Hepatocyte (in vitro differentiated cells): ENCODE data around the gene S100A5. TPM values are rescaled to one million over a fixed set of nuclear protein-coding genes. Genes with fewer than 3 reads are reported as not detected.

Experiments
- DNase-seq: peaks from one replicate; pipeline ENCODE4 v3.0.0-alpha.2; 2016; ENCODE audit warnings: low spot score
- H2AFZ ChIP-seq: fragments of 200-600 bp; sonication (generic); 2 replicates; pipeline ENCODE4 v1.6.0; 2016; ENCODE audit warnings: antibody characterized with exemption, mild to moderate bottlenecking
- H3K27ac ChIP-seq: fragments of 200-600 bp; sonication (generic); 2 replicates; pipeline ENCODE4 v1.5.1; 2016; ENCODE audit warnings: mild to moderate bottlenecking
- H3K27me3 ChIP-seq: fragments of 200-600 bp; sonication (generic); 2 replicates; pipeline ENCODE4 v1.6.1; 2016
- H3K36me3 ChIP-seq: fragments of 200-600 bp; sonication (generic); replicated peaks from 2 replicates; pipeline ENCODE4 v1.5.1; 2016; ENCODE audit warnings: low read depth; ENCODE audit not compliant: insufficient read depth
- H3K4me1 ChIP-seq: fragments of 200-600 bp; sonication (generic); 2 replicates; pipeline ENCODE4 v1.5.1; 2016; ENCODE audit warnings: mild to moderate bottlenecking, moderate library complexity; ENCODE audit not compliant: insufficient read depth
- H3K4me2 ChIP-seq: fragments of 200-600 bp; sonication (generic); 2 replicates; pipeline ENCODE4 v1.6.0; 2016
- H3K4me3 ChIP-seq: fragments of 200-600 bp; sonication (generic); 2 replicates; pipeline ENCODE4 v1.5.1; 2016; ENCODE audit warnings: mild to moderate bottlenecking
- H3K79me2 ChIP-seq: fragments of 200-600 bp; sonication (generic); 2 replicates; pipeline ENCODE4 v1.6.0; 2017; ENCODE audit warnings: mild to moderate bottlenecking
- H3K9me2 ChIP-seq: fragments of 200-600 bp; sonication (generic); replicated peaks from 2 replicates; pipeline ENCODE4 v1.6.0; 2017; ENCODE audit warnings: mild to moderate bottlenecking; ENCODE audit not compliant: insufficient read depth
- H3K9me3 ChIP-seq: fragments of 200-600 bp; sonication (generic); 2 replicates; pipeline ENCODE4 v1.5.1; 2016; ENCODE audit warnings: low read depth, mild to moderate bottlenecking
- H4K20me1 ChIP-seq: fragments of 200-600 bp; sonication (generic); 2 replicates; pipeline ENCODE4 v1.6.0; 2016; ENCODE audit warnings: mild to moderate bottlenecking; ENCODE audit not compliant: insufficient read depth, poor library complexity, severe bottlenecking
- EZH2 ChIP-seq: fragments of 200-600 bp; sonication (generic); IDR thresholded peaks from 2 replicates; pipeline ENCODE4 v1.6.1; 2016; ENCODE audit warnings: antibody characterized with exemption, mild to moderate bottlenecking, borderline replicate concordance
- EZH2phosphoT487 ChIP-seq: fragments of 200-600 bp; sonication (generic); IDR thresholded peaks from one replicate; pipeline ENCODE4 v1.6.1; 2018; ENCODE audit warnings: antibody characterized with exemption, mild to moderate bottlenecking, low read depth, moderate library complexity; ENCODE audit not compliant: unreplicated experiment, severe bottlenecking
- WGBS: methylation state at CpG from one replicate; pipeline ENCODE4 v1.1.6; 2016; ENCODE audit warnings: low lambda C conversion rate; ENCODE audit errors: missing lambda C conversion rate; 5-methylcytosine and 5-hydroxymethylcytosine counted together
- polyA plus RNA-seq: library from polyadenylated mRNA; unstranded; fragments of >200 nt; fragmentation: Nextera tagmentation; extraction: Ambion mirVana; gene quantifications from 2 replicates; pipeline ENCODE4 v1.2.1, GENCODE V29; 2016
- total RNA-seq: library from RNA; depleted of rRNA; stranded (reverse); fragments of >200 nt; gene quantifications from 2 replicates; pipeline ENCODE4 v1.2.3, GENCODE V29; 2014
- TF ChIP-seq, protein P1 (sequence below): fragments of 200-600 bp; sonication (generic); IDR thresholded peaks from 2 replicates; pipeline ENCODE4 v1.5.1; 2016; ENCODE audit warnings: antibody characterized with exemption, mild to moderate bottlenecking; ENCODE audit not compliant: poor library complexity

S100A5 gene
- total and polyA plus RNA-seq, 2 experiments from 2014 or later: 0.54 TPM; not detected in 1

DNA sequence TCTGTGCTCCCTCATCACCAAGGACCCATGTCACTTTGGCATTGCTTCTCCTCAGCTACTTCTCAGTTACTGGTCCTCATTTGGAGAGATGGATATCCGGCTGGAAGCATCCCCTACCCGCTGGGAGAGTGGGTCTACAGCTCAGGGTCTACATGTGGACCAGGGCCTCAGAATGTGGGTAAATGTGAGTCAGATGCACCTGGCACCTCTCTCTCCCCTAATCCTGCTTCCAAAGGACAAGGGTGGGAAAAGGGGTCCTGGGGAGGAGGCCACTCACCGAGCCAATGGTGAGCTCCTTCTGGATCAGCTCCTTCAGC lies 5.9 kb downstream of the S100A5 start:
- peaks cover 43% of the 10 kb centered on the region for H3K4me1 ChIP-seq
- no peak overlapping the region for H3K4me3 ChIP-seq
- peak overlapping the region; percentile 87 for H3K4me2 ChIP-seq
- no peak for TF ChIP-seq EZH2phosphoT487
- TF ChIP-seq EZH2: no peak
- TF ChIP-seq, protein P1, sequence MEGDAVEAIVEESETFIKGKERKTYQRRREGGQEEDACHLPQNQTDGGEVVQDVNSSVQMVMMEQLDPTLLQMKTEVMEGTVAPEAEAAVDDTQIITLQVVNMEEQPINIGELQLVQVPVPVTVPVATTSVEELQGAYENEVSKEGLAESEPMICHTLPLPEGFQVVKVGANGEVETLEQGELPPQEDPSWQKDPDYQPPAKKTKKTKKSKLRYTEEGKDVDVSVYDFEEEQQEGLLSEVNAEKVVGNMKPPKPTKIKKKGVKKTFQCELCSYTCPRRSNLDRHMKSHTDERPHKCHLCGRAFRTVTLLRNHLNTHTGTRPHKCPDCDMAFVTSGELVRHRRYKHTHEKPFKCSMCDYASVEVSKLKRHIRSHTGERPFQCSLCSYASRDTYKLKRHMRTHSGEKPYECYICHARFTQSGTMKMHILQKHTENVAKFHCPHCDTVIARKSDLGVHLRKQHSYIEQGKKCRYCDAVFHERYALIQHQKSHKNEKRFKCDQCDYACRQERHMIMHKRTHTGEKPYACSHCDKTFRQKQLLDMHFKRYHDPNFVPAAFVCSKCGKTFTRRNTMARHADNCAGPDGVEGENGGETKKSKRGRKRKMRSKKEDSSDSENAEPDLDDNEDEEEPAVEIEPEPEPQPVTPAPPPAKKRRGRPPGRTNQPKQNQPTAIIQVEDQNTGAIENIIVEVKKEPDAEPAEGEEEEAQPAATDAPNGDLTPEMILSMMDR: no peak
- H3K27me3 ChIP-seq: no peaks in the 10 kb centered on the region
- H3K27ac ChIP-seq: peak overlapping the region; percentile 94
- H3K79me2 ChIP-seq: peaks cover 18% of the 10 kb centered on the region
- DNase-seq: no peak
- no peaks in the 10 kb centered on the region for H3K36me3 ChIP-seq
- H4K20me1 ChIP-seq: no peaks in the 10 kb centered on the region
- WGBS: 94% methylated on average over 3 of the region's 3 CpGs
- H3K9me3 ChIP-seq: no peaks in the 10 kb centered on the region
- H3K9me2 ChIP-seq: no peaks in the 10 kb centered on the region
- no peak overlapping the region for H2AFZ ChIP-seq

DNA sequence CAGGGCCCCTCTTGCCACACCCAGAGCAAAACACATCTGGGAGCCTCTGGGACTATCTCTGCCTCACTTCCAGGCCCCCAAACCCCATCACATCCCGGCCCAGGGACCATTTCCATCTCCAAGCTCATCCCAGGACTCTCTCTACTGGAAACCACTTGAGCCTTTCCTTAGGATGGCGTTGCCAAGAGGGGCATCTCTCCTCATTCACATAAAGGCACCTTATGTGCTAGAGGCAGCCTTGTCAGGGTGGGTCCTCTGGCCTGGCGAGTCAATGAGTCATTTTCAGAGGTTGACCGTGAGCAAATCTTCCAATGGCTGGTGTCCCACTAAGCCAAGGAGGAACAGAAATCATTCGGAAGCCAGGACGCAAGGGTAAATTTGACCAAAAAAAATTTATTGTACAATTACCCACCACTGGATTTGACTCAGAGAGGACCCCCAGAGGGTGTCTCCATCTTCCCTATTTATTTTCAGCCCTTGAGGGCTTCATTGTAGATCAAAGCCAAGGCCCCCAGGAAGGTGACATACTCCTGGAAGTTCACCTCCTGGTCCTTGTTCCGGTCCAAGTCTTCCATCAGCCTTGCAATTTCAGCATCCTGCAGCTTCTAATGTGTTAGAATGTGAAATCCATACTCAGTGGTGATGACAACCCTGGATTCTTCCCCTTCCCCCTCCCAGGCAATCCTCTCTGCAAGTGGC lies 6.4 kb downstream of the S100A5 start:
- Histone ChIP-seq H3K36me3 (no peaks in the 10 kb centered on the region), H3K27me3 (no peaks in the 10 kb centered on the region), H3K27ac (peak overlapping the region; percentile 94), H3K4me2 (peak overlapping the region; percentile 87), H3K9me3 (no peaks in the 10 kb centered on the region), H4K20me1 (no peaks in the 10 kb centered on the region), H3K4me3 (no peak overlapping the region), H2AFZ (no peak overlapping the region), H3K9me2 (no peaks in the 10 kb centered on the region), H3K4me1 (peaks cover 43% of the 10 kb centered on the region), H3K79me2 (peaks cover 18% of the 10 kb centered on the region)
- WGBS: 88% methylated on average over 7 of the region's 7 CpGs
- TF ChIP-seq EZH2 (no peak), EZH2phosphoT487 (no peak)
- TF ChIP-seq, protein P1: no peak
- DNase-seq: no peak

DNA sequence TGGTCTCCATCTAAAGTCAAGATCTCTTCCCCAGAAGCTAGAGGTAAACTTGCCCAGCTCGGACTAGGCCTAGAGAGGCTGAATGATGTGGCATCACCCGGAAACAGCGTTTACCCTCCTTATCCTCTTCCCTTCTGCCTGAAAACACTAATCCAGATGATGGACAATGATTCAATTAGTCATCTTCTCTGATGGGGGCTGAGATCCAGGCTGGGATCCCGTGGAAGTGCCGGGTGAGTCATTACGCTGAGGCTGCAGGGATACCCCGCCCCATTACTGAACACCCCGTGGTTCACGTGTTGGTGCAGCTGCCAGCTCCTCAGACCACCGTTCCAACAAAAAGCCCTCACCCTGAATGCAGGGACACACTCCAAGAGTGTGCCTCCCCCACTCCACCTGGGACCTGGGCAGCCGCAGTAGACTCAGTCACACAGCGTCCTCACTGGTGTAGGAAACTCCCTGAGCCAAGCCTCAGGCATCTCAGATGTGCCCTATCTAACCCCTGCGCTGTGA lies 7.0 kb downstream of the S100A5 start:
- Histone ChIP-seq H3K4me2 (peak overlapping the region; percentile 87), H3K9me3 (no peaks in the 10 kb centered on the region), H3K27ac (peak overlapping the region; percentile 94), H3K27me3 (no peaks in the 10 kb centered on the region), H3K36me3 (no peaks in the 10 kb centered on the region), H3K4me1 (peaks cover 43% of the 10 kb centered on the region), H4K20me1 (no peaks in the 10 kb centered on the region), H2AFZ (no peak overlapping the region), H3K9me2 (no peaks in the 10 kb centered on the region), H3K79me2 (peaks cover 18% of the 10 kb centered on the region), H3K4me3 (no peak overlapping the region)
- WGBS: 62% methylated on average over 13 of the region's 13 CpGs
- peak; percentile 72 for DNase-seq
- TF ChIP-seq, protein P1: no peak
- no peak for TF ChIP-seq EZH2
- TF ChIP-seq EZH2phosphoT487: no peak
